WERI-Rb-1 (cell line): ENCODE results near the gene TK1.

Experiments
- DNase-seq: peaks from one replicate; pipeline ENCODE4 v3.0.0-alpha.2; 2020
- H3K27ac ChIP-seq: fragments of 250-450 bp; sonication (Bioruptor Pico); 2 replicates; pipeline ENCODE4 v1.5.1; 2020; ENCODE audit warnings: mild to moderate bottlenecking, moderate library complexity
- H3K27me3 ChIP-seq: fragments of 250-450 bp; sonication (Bioruptor Pico); 2 replicates; pipeline ENCODE4 v1.5.1; 2021; ENCODE audit warnings: mild to moderate bottlenecking, low read depth, moderate library complexity; ENCODE audit not compliant: insufficient read depth, severe bottlenecking
- H3K36me3 ChIP-seq: fragments of 250-450 bp; sonication (Bioruptor Pico); 2 replicates; pipeline ENCODE4 v1.5.1; 2020; ENCODE audit warnings: mild to moderate bottlenecking, moderate library complexity
- H3K4me3 ChIP-seq: 2 replicates; pipeline ENCODE4 v1.5.1; 2011; ENCODE audit warnings: low read depth, mild to moderate bottlenecking, control low read depth, low read length
- H3K9me3 ChIP-seq: fragments of 250-450 bp; sonication (Bioruptor Pico); 2 replicates; pipeline ENCODE4 v1.5.1; 2021; ENCODE audit warnings: mild to moderate bottlenecking, moderate library complexity; ENCODE audit not compliant: severe bottlenecking
- TF ChIP-seq, protein P1 (sequence below): IDR thresholded peaks from 2 replicates; pipeline ENCODE4 v1.5.1; 2011; ENCODE audit warnings: low read depth, mild to moderate bottlenecking, control low read depth, inconsistent platforms, low read length

Gene TK1

GRCh38 chr17:78133179-78133951, 53.5 kb downstream of the TK1 start:
- TF ChIP-seq, protein P1, sequence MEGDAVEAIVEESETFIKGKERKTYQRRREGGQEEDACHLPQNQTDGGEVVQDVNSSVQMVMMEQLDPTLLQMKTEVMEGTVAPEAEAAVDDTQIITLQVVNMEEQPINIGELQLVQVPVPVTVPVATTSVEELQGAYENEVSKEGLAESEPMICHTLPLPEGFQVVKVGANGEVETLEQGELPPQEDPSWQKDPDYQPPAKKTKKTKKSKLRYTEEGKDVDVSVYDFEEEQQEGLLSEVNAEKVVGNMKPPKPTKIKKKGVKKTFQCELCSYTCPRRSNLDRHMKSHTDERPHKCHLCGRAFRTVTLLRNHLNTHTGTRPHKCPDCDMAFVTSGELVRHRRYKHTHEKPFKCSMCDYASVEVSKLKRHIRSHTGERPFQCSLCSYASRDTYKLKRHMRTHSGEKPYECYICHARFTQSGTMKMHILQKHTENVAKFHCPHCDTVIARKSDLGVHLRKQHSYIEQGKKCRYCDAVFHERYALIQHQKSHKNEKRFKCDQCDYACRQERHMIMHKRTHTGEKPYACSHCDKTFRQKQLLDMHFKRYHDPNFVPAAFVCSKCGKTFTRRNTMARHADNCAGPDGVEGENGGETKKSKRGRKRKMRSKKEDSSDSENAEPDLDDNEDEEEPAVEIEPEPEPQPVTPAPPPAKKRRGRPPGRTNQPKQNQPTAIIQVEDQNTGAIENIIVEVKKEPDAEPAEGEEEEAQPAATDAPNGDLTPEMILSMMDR = no peak
- H3K27me3 ChIP-seq = no peaks in the 10 kb centered on the region
- H3K4me3 ChIP-seq = no peak overlapping the region
- no peak for DNase-seq
- H3K9me3 ChIP-seq = no peaks in the 10 kb centered on the region
- no peak overlapping the region for H3K27ac ChIP-seq
- H3K36me3 ChIP-seq = no peaks in the 10 kb centered on the region

- Histone ChIP-seq H3K4me3 (no peak overlapping the region), H3K36me3 (no peaks in the 10 kb centered on the region), H3K27ac (no peak overlapping the region), H3K27me3 (no peaks in the 10 kb centered on the region), H3K9me3 (no peaks in the 10 kb centered on the region)
- DNase-seq = no peak
- TF ChIP-seq, protein P1 = no peak
Measured at GRCh38 chr17:78132767-78133178, 54.1 kb downstream of the TK1 start.

DNA sequence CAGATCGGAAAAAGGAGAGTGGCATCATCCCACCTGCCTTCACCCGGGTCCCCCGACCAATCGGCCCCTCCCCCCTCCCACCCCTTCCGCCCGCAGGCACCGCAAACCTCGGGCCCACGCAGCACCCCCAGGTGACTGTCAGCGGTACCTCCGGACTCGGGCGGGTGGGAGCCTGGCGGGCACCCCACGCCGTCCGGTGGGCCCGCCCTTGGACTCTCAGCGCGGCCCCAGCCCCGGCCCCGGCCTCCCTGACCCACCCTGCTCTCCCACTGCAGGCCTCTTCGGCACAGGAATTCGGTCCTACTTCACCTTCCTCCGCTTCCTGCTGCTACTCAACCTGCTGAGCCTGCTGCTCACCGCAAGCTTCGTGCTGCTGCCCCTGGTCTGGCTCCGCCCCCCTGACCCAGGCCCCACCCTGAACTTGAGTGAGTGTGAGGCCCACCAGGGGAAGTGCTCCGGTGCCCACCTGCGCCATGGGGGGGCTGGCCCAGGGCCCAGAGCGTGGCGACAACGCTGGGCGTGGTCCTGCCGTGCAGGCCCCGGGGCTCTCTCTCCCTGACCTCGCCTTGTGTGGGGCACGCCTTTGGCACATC, 54.7 kb downstream of the TK1 start:
- TF ChIP-seq, protein P1 = no peak
- no peaks in the 10 kb centered on the region for H3K36me3 ChIP-seq
- no peak overlapping the region for H3K4me3 ChIP-seq
- peak; percentile 29 for DNase-seq
- no peak overlapping the region for H3K27ac ChIP-seq
- no peaks in the 10 kb centered on the region for H3K9me3 ChIP-seq
- H3K27me3 ChIP-seq = peaks cover 2% of the 10 kb centered on the region

DNA sequence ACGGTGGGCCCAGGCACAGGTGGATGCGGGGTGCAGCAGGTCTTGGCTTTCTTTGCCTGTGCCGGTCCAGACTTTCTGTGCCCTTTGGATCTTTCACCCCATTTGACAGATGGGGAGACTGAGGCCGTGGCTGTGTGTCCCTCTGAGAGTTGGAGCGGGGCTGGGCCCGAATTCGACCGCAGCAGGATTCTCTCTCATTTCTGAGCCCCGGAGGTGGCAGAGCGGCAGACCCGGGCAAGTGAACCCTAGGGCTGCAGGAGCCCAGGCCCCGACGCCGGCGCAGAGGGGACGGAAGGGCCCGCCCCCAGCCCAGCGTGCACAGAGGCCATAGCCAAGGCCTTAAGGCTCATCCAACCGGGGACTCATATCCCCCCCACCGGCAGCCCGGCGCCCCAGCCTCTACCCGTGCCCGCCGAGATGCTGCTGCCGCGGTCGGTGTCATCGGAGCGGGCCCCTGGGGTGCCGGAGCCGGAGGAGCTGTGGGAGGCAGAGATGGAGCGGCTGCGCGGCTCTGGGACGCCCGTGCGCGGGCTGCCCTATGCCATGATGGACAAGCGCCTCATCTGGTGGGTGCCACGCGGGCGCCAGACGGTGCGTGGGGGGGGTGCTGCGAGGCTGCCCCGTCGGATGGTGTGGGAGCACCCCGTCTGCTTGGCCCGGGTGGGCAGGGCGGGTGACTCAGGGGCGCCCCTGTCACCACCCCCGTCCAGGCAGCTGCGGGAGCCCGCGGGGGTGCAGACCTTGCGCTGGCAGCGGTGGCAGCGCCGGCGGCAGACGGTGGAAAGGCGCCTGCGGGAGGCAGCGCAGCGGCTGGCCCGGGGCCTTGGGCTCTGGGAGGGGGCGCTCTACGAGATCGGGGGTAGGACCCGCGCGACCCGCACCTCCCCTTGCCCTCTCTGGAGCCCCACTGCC, 55.4 kb downstream of the TK1 start:
- no peak overlapping the region for H3K27ac ChIP-seq

GRCh38 chr17:78130437-78131101, 56.3 kb downstream of the TK1 start, which contains the start of gene TMC8:
TMC8 (plus strand) TSS chr17:78130771; CDS start chr17:78131589, 818 bp downstream.
- DNase-seq = no peak
- Histone ChIP-seq H3K27me3 (peaks cover 2% of the 10 kb centered on the region), H3K9me3 (no peaks in the 10 kb centered on the region), H3K36me3 (no peaks in the 10 kb centered on the region), H3K4me3 (no peak within 1 kb of the TSS), H3K27ac (no peak within 1 kb of the TSS)
- TF ChIP-seq, protein P1 = no peak

More for the DNA sequence above, 55.4 kb downstream of the TK1 start:
- Histone ChIP-seq H3K9me3 (no peaks in the 10 kb centered on the region), H3K36me3 (no peaks in the 10 kb centered on the region), H3K27me3 (peaks cover 2% of the 10 kb centered on the region), H3K4me3 (no peak overlapping the region)
- DNase-seq = no peak
- TF ChIP-seq, protein P1 = no peak
